Stimulated activated CD4-positive, alpha-beta T cell treated with anti-CD3 and anti-CD28 coated beads, TNF-alpha, amount 100 ng/mL, for 4 hours (primary cell): ENCODE results near the gene CPED1.
"Not testable (repeated sequence)": the region's sequence is repeated elsewhere in the genome, so short reads cannot be mapped to it uniquely, and the experiment has no call there.

Source experiments
- DNase-seq, 3 experiments: peaks; one replicate each; pipeline ENCODE4 v3.0.0-alpha.2; 2020; ENCODE audit warnings: low read depth in 3 of 3

CPED1 gene

DNA sequence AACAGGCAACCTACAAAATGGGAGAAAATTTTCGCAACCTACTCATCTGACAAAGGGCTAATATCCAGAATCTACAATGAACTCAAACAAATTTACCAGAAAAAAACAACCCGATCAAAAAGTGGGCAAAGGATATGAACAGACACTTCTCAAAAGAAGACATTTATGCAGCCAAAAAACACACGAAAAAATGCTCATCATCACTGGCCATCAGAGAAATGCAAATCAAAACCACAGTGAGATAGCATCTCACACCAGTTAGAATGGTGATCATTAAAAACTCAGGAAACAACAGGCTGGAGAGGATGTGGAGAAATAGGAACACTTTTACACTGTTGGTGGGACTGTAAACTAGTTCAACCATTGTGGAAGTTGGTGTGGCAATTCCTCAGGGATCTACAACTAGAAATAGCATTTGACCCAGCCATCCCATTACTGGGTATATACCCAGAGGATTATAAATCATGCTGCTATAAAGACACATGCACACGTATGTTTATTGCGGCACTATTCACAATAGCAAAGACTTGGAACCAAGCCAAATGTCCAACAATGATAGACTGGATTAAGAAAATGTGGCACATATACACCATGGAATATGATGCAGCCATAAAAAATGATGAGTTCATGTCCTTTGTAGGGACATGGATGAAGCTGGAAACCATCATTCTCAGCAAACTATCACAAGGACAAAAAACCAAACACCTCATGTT lies 264.2 kb downstream of the CPED1 start:
- DNase-seq, result not testable (repeated sequence)

DNA sequence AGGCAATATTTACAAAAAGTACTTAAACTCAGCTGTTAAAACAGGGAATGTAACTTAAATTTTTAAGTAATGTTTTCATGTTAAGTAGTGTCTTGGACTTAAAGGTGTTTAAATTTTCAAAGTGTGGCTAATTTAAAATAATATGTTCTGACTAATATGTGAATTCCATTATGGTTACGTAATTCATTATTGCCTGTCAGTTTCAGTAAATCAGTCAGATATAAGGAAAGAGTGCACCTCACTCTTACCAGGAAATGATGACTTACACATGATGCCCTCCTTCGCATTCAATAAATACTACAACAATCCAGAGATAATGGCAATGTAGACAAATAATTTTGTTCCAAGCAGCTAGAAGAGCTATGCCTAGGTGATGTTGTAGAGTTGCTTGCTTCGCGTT lies 271.3 kb downstream of the CPED1 start:
- DNase-seq, result no peak

DNA sequence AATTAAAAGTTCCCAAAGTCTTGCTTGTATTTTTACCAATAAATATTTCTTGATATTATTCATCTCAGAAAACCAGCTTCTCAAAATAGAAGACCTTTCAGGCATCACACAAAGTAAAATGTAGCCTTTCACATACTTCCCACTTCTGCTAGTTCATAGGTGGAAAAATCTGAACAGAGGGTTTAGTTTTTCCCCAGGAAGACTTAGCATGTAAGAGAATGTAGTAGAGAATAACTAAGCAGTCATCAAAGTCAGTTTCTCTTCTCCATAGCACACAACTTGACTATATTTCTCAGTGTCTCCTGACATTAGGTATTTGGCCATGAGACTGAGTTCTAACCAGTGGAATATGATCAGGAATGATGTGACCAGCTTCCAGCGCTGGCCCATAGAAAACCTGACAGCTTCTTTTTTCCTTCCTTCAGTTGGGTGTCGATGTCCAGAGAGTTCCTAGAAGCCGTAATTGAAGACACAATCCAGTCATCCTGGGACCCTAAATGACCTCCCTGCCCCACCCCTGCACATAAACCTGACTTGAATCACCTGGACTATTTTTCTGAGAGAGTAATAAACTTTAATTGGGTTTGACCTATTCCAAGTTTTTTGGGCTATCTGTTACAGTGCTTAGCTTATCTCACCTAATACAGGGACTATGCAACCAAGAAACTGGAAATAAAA lies 272.8 kb downstream of the CPED1 start:
- no peak for DNase-seq

DNA sequence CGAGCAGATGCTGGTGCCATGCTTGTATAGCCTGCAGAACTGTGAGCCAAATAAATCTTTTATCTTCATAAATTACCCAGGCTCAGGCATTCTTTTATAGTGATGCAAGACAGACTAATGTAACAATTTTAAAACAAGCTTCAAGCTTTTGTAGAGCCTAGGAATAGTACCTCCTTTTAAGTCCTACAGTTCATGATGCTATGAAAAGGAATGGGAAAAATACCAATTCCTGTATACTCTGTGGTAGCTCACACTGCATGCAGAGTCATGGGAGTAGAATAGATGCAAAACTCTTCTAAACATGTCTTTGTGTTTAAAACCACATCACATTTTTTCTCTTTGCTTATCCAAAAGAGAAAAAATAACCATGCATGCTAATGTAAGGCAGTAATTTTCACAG lies 273.7 kb downstream of the CPED1 start:
- no peak for DNase-seq

DNA sequence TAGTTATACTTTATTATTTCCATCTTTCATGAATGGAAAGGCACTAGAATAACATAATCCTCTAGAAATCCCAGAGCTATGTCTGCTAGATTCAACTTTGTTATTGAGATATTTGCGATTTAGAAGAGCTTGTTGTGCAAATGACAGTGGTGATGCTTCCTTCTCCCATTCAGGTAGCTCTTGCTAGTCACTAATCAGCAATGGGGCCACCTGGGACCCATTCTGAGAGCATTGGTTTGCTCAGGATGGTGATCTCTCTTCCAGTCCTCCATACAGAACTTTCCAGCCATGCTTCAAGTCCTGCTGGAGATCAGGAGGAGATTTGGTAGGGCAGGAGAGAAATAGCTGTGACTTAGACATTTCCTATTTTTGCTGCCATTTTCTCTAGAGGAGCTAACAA lies 274.5 kb downstream of the CPED1 start:
- DNase-seq, result no peak

DNA sequence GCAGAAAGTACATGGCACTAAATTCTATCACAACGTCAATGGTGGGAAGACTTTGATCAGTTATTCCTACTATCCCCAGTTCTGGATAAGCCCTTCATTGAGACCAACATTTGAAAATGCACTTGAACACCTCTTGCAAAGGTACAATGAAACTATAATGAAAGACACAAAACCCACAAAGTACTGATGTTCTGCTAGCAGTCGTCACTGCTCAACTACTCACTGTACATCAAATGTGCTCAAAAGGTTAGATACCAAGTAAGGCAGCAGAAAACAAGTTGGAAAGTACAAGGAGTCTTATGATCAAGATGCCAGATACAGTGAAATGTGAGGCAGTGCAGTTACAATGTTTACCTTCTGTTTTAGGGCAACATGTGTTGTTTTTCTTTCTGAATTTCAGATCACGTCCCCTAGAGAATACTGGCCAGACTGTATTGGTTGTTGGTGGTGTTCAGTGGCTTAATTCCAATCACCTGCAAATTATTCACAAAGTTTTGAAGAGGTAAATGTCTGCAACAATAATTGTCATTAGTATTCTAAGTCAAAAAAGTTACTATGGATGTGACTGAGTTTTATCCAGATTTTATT lies 277.9 kb downstream of the CPED1 start:
- no peak for DNase-seq

DNA sequence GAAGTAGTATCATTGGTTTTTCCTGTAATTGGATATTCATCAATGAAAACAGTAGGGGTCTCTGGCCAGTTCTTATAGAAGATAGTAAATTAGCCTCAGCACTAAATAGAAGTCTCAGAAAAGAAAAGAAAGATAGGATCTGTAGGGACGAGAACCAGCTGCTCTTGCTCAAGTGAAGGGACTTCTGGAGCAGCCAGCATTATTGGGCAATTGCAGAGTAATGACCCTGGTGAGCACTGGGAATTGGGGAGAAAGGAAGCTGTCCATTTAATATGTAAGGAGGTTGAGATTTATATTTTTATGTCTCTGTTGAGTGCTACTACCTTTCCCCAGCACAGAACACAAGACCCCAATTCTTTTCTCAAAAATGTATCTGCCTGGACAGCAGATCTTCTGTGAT lies 279.1 kb downstream of the CPED1 start:
- no peak for DNase-seq

DNA sequence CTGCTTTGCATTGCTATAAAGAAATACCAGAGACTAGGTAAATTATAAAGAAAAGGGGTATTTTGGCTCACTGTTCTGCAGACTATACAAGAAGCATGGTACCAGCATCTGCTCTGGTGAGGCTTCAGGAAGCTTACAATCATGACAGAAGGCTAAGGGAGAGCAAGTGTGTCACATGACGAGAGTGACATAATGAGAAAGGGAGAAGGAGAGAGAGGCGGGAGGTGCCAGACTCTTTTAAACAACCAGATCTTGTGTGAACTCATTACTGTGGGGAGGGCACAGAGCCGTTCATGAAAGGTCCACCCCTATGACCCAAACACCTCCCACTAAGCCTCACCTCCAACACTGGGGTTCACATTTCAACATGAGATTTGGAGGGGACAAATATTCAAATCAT lies 281.3 kb downstream of the CPED1 start:
- no peak for DNase-seq

DNA sequence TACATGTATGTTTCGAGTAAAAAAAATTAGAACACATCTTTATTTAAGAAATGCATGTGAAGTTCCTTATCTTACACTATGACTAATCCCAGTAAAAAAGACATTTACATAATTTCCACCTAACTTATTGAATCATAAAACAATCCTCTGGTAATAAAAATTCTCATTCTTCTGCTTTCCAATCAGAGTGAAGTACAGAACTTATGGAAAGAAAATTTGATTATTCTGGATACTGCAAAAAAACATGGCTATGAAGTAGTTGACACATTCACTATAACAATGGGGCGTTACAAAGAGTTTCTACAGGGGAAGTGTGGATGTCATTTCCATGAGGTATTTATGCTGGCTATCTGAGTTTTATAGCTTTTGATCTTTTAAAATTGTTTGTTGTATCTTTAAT lies 282.6 kb downstream of the CPED1 start:
- DNase-seq, result no peak

DNA sequence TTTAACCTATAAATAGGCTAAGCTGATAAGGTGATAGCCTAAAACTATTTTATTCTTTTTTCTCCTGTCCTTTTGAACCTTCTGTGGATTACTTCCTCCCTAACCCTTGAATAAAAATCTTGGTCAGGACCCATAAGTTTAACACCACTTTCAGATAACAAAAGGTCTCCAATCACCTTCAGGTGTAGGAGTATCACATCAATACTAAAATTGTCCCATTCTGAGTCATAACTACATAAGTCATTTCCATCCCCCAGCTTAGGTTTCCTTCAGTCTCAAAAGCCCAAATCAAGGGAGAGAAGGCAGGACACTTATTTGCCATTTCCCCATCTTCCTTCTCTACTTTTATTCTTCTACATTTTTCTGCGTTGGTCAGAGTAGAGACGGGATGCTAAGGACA lies 283.4 kb downstream of the CPED1 start:
- DNase-seq, result no peak

DNA sequence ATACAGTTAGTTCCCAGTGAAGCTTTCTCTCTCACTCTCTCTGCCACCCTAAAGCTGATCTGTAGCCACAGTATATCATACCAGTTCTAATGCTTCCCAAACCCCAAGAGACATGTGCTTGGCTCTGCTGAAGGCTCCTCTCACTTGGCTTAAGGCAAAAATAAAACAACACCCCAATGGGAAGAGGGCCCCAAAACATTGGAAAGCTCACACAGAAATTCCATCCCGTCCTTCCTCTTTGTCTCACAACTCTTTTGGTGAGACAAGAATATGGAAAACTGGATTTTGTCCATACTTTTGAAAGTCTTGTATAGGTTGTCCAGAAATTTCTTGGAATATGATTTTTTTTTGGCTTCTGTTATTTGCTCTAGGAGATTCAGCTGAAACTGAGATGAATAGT lies 284.2 kb downstream of the CPED1 start:
- no peak for DNase-seq

DNA sequence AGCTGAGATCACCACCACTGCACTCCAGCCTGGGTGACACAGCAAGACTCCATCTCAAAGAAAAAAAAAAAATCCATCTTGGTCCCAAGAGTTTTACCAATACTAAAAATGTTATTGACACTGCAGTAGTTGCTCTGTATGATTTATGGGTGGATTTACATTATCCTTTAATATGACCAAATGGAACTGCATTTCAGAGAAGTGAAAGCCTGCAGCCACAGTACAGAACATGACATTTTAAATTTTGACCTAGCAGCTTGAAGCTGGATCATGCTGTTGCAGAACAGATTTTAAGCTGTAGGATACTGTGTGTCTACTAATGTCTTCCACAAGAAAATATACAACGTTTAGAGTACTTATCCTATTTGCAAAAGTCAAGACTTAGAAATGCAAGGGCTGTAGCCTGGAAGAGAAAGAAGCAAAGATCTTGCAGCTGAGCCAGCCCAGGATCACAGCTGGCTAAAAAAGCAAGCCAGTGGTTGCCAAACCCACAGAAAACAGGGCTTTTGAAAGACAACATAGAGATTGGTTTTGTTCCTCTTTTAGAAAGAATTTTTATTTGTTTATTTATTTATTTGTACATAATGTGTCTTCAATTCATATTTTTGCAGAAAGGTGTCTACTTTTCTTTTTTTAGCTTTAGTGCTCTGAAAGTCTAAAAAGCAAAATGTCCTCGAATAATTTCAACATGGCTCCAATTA lies 285.1 kb downstream of the CPED1 start:
- DNase-seq, result no peak

DNA sequence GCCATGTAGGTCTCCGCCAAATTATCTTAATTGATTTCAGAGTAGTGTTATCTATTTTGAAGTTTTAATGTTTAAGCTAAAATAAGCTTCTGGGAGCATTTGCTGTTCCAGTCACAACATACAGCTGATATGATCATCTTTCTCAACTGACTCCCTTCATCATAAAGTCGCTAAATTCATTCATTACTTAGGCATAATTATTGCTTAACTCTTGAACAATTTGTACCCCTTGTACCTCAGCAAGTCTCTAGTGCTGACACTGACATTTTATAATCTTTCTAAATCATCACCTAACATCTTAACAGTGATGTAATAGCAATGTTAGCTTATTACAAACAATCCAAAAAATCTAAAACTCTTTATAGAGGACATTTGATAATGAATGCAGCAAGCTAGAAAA lies 286.0 kb downstream of the CPED1 start:
- DNase-seq, result no peak

DNA sequence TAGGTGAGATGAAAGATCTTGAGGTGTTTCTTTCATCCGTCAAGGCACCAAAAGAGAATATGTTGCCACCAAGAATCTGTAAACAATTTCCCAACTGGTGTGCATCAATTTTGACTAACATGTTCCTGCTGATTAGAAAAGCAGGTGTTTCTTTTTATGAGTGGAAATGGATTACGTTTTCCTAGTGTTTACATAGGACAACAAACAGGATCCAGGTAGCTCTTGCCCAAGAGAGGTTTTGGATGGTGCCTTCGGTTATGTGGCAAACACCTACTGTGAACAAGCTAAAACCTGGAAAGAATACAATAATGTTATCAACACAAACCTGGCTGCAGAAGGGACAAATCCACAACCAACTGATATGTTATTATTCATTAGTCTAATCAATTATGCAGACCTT lies 286.7 kb downstream of the CPED1 start:
- no peak for DNase-seq

DNA sequence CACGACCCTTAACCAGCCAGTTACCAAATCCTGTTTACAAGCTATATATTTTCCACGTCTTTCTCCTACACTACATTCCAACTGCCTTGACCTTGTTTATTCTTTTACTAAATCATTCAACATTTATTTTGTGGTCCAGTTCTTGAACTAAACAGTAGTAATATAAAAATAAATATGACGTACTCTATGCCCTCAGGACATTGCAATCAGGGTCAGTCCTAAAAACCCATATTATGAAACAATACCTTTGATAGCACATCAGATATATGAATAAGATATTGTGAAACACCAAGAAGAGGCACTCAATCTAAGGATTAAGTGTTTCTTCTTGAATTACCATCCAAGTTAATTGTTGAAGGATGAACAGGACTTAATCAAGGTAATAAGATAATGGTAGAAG lies 287.8 kb downstream of the CPED1 start:
- DNase-seq, result no peak

DNA sequence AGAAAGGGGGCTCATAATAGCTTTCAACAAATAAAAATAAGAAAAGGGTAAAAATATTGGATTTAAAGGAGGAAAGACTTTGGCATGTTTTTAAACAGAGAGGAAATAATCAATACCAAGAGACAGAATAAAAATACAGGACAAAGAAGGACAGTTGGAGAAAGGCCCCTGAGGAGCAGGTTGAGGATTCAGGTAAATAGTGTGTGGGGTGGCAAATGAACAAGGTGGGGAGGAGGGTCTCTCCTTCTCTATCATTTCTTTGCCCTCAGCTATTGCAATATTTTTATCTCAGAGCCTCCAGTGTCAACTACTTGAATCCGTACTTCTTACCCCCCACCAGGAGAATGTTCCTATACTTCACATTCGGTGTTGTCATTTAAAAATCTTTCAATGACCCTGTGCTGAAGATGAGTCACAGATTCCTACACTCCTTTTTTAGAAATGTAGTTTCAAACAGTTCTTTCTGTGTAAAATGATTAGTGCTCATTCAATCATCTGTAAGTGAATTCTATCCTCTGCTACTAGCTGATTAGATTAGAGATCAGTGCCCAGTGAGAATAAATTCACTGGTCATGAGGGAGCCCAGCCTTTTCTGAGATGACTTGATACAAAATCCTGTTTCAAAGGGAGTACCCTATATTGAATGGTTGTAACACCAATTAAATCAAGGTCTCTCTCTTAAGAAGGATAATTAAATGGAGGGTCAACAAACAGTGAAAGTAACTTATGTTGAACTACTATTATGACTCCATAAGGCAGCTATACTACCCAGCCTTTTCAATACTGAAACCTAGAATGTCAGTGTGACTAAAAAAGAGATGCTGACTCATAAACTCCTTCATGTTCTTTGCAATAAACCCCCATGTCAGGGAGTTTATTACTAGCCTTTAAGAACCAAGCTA lies 289.9 kb downstream of the CPED1 start:
- no peak for DNase-seq

DNA sequence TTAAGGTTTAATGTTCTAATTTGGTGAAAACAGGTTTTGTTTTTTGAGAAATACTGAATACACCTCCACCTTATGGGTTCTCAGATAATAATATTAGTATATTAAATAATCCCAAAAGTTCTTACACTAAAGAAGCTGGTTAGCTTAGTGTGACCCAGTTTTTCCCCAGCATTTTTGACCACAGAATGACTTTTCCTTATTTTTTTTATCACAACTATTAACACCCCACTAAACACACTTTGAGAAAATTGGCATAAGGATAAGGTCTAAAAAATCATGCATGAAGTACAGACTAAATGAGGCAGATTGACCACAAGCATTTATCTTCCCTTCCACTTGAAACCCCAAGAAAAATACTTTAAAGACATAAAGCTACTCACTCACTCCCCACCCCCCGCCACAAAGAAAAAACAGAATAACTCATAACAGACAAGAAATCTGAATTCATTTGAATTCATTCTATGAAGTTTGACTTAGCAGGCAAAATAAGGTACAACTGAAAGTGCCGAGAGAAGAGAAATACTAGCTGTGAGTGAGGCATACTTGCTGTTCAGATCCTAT lies 290.6 kb downstream of the CPED1 start:
- no peak for DNase-seq

DNA sequence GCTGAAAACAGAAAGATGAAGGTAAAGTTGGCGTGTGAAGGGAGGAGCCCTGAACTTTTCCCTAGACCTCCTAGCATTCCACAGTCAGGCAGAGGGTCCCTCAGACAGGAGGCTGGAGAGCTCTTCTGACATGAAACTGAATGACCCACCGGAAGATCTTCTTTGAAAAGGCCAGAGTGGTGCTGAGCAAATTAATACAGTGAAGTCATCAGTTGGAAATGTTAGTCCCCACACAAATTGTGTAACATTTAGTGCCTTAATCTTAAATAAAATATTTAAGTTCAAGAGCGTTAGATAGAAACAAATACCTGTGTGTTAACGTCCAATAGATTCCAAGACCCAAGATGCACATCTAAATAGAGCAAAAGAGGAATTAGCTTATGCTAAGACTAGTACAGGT lies 291.3 kb downstream of the CPED1 start:
- DNase-seq, result no peak

DNA sequence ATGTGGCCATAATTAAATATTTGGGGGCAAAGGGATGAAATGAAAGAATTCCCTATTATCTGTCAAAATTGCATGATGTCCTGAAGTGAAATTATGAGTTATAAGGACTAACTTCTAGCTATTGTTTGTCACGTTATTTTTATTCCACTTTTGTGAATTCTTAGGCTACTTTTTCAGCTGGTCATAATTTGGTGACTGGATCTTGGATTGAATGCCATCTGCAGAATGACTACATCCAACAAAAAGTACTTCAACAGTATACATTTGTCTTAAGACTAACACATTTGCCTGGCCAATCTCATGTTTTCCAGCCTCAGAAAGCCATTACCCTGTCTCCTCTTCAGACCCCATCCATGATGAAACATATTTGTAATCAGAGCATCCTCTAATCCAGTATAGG lies 292.1 kb downstream of the CPED1 start:
- DNase-seq, result no peak

DNA sequence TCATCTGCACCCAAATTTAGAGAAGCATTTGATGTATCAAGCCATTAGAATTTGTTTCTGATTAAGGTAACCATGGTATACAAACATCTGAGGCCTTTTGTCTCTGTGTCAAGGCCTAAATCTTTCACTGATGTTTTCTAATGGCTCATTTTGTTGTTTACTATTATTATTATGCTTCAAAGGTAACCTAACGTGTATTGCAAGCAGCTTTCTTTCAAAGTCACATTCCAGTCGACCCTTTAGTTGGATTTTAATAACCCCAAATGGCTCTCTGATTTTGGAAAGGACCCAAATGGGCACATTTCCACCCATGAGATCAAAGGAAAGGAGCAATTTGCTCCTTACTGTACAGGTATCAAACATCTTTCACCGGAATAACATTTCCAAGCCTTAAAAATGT lies 293.6 kb downstream of the CPED1 start:
- DNase-seq, result no peak

DNA sequence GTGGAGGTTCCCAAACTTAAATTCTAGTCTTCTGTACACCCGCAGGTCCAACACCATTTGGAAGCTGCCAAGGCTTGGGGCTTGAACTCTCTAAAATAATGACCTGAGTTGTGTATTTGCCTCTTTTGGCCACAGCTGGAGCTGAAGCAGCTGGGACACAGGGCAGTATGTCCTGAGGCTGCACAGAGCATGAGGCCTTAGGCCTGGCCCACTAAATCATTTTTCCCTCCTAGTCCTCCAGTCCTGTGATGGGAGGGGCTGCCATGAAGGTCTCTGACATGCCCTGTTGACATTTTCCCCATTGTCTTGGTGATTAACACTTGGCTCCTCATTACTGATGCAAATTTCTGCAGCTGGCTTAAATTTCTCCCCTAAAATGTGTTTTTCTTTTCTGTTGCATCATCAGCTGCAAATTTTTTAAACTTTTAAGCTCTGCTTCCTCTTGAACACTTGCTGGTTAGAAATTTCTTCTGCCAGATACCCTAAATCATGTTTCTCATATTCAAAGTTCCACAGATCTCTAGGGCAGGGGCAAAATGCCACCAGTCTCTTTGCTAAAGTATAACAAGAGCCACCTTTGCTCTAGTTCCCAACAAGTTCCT lies 296.7 kb downstream of the CPED1 start:
- no peak for DNase-seq
